GM21360 (cell line): ENCODE results near the gene SKIDA1.

Experiments used
- ATAC-seq: cut with Tn5 transposase; IDR thresholded peaks from one replicate; pipeline ENCODE4 v1.9.1; 2021; ENCODE audit warnings: mild to moderate bottlenecking, moderate library complexity; ENCODE audit not compliant: unreplicated experiment

Gene SKIDA1

GRCh38 chr10:21487416-21488180 lies 37.9 kb downstream of the SKIDA1 start:
- ATAC-seq = no peak

- no peak for ATAC-seq
Observed at GRCh38 chr10:21482821-21483220, 42.7 kb downstream of the SKIDA1 start.

GRCh38 chr10:21481407-21481806 lies 44.1 kb downstream of the SKIDA1 start:
- no peak for ATAC-seq

- no peak for ATAC-seq
Observed at GRCh38 chr10:21479570-21480315, 45.7 kb downstream of the SKIDA1 start.

GRCh38 chr10:21475393-21475792 lies 50.1 kb downstream of the SKIDA1 start:
- ATAC-seq = no peak

- no peak for ATAC-seq
Observed at GRCh38 chr10:21473541-21473940, 51.9 kb downstream of the SKIDA1 start.

GRCh38 chr10:21473135-21473534 lies 52.3 kb downstream of the SKIDA1 start:
- no peak for ATAC-seq

- no peak for ATAC-seq
Observed at GRCh38 chr10:21468086-21468485, 57.4 kb downstream of the SKIDA1 start.

GRCh38 chr10:21467633-21468032 lies 57.8 kb downstream of the SKIDA1 start:
- no peak for ATAC-seq

- no peak for ATAC-seq
Observed at GRCh38 chr10:21464134-21464533, 61.3 kb downstream of the SKIDA1 start.
